K562 (cell line): ENCODE data around the gene METTL6. TPM values are rescaled to one million over a fixed set of nuclear protein-coding genes. Genes with fewer than 3 reads are reported as not detected.

Experiments used
- CBX1 ChIP-seq: sonication (generic); IDR thresholded peaks from 2 replicates; pipeline ENCODE4 v1.6.1; 2016; ENCODE audit warnings: antibody characterized with exemption, low read depth, mild to moderate bottlenecking
- CBX8 ChIP-seq: fragments of 200-600 bp; sonication (generic); IDR thresholded peaks from 2 replicates; pipeline ENCODE4 v1.6.1; 2012; ENCODE audit warnings: borderline replicate concordance, mixed run types, low read depth, mild to moderate bottlenecking, moderate library complexity, mixed read lengths, low read length, control low read depth, inconsistent platforms; ENCODE audit not compliant: poor library complexity, severe bottlenecking; ENCODE audit errors: extremely low read depth
- EHMT2 ChIP-seq: fragments of 450-650 bp; IDR thresholded peaks from 2 replicates; pipeline ENCODE4 v1.6.1; 2018; ENCODE audit warnings: antibody characterized with exemption
- GTF2E2 ChIP-seq: fragments of 200-800 bp; sonication (Bioruptor generic); IDR thresholded peaks from 2 replicates; pipeline ENCODE4 v1.6.1; 2016; ENCODE audit warnings: missing genetic modification characterization, missing compliant biosample characterization
- HMGN3 ChIP-seq: IDR thresholded peaks from 2 replicates; pipeline ENCODE4 v1.6.1; 2011; ENCODE audit warnings: borderline replicate concordance, low read depth, mild to moderate bottlenecking, mixed read lengths, low read length; ENCODE audit not compliant: insufficient read length; ENCODE audit errors: extremely low read depth
- L3MBTL2 ChIP-seq: fragments of 450-650 bp; IDR thresholded peaks from 2 replicates; pipeline ENCODE4 v1.6.1; 2016; ENCODE audit warnings: mild to moderate bottlenecking, moderate library complexity
- MIER1 ChIP-seq: fragments of 450-650 bp; IDR thresholded peaks from 2 replicates; pipeline ENCODE4 v1.6.1; 2016; ENCODE audit warnings: antibody characterized with exemption, mild to moderate bottlenecking, low read depth
- MYC ChIP-seq, 2 experiments: fragments of 250-450 bp in 1 of 2; sonication (Bioruptor Pico) in 1 of 2; IDR thresholded peaks; 2 replicates each; pipeline versions ENCODE4 v1.5.1 to v1.6.1; 2012 to 2021; ENCODE audit warnings: low read depth in 2 of 2, borderline replicate concordance in 1 of 2, improper control_type of control experiment in 1 of 2, low read length in 1 of 2, mild to moderate bottlenecking in 1 of 2, moderate library complexity in 1 of 2
- NCOA6 ChIP-seq: fragments of 450-650 bp; IDR thresholded peaks from 2 replicates; pipeline ENCODE4 v1.6.1; 2017; ENCODE audit warnings: mild to moderate bottlenecking
- POLR2AphosphoS5 ChIP-seq: IDR thresholded peaks from 2 replicates; pipeline ENCODE4 v1.6.1; 2011; ENCODE audit warnings: mild to moderate bottlenecking, low read depth, low read length, moderate library complexity; ENCODE audit not compliant: control insufficient read depth, insufficient read depth
- TAF7 ChIP-seq: fragments of 450-650 bp; IDR thresholded peaks from 2 replicates; pipeline ENCODE4 v1.6.1; 2016; ENCODE audit warnings: missing genetic modification characterization, missing compliant biosample characterization
- ZBTB7A ChIP-seq: IDR thresholded peaks from 2 replicates; pipeline ENCODE4 v1.6.1; 2011; ENCODE audit warnings: low read depth, mild to moderate bottlenecking, low read length, moderate library complexity, borderline replicate concordance; ENCODE audit not compliant: control insufficient read depth
- ZC3H4 ChIP-seq: sonication (generic); formaldehyde crosslinking; IDR thresholded peaks from 2 replicates; pipeline ENCODE4 v1.9.0; 2021; ENCODE audit warnings: missing genetic modification reagents, borderline replicate concordance
- ZNF436 ChIP-seq: fragments of 250-450, 450-650 bp; sonication (Bioruptor Pico); formaldehyde crosslinking; IDR thresholded peaks from 2 replicates; pipeline ENCODE4 v1.7.0; 2020; ENCODE audit warnings: mild to moderate bottlenecking
- ZSCAN29 ChIP-seq: fragments of 450-650 bp; IDR thresholded peaks from 2 replicates; pipeline ENCODE4 v1.6.1; 2017
- polyA plus RNA-seq, 8 experiments: library from polyadenylated mRNA; depleted of rRNA in 4 of 8; stranded (reverse) in 5 of 8; unstranded in 3 of 8; fragments of >200 nt; fragmentation: Nextera tagmentation in 2 of 8; fragmentation: Illumina TruSeq in 1 of 8; extraction: Ambion mirVana in 2 of 8; extraction: Trizol in 1 of 8; gene quantifications; 2 replicates each; pipeline versions ENCODE4 v1.2.1 to v1.2.3, GENCODE V29; 2011 to 2014; ENCODE audit warnings: inconsistent platforms in 1 of 8, missing spikeins in 1 of 8
- total RNA-seq, 7 experiments: library from RNA; depleted of rRNA in 6 of 7; stranded (reverse); fragments of >200 nt in 6 of 7; fragmentation: Illumina TruSeq in 2 of 7; extraction: Trizol in 2 of 7; gene quantifications; 2 replicates each; pipeline versions ENCODE4 v1.2.1 to v1.2.3, GENCODE V29; 2011 to 2021; ENCODE audit warnings: low replicate concordance in 1 of 7
- TF ChIP-seq, protein P1 (sequence below): fragments of 250-450 bp; sonication (Bioruptor Pico); IDR thresholded peaks from 2 replicates; pipeline ENCODE4 v1.8.0; 2021; ENCODE audit warnings: moderate library complexity, mild to moderate bottlenecking, inconsistent platforms
- TF ChIP-seq, protein P2 (sequence below): fragments of 450-650 bp; IDR thresholded peaks from one replicate; pipeline ENCODE4 v1.6.1; 2018; ENCODE audit warnings: mild to moderate bottlenecking, moderate library complexity; ENCODE audit not compliant: partially characterized antibody

METTL6 gene
- total and polyA plus RNA-seq, 9 of the 15 experiments (the other 6 are each of a cell fraction or from before 2014, with no cell fraction given) = 18.8 to 61.5 (median 33.9) TPM

DNA sequence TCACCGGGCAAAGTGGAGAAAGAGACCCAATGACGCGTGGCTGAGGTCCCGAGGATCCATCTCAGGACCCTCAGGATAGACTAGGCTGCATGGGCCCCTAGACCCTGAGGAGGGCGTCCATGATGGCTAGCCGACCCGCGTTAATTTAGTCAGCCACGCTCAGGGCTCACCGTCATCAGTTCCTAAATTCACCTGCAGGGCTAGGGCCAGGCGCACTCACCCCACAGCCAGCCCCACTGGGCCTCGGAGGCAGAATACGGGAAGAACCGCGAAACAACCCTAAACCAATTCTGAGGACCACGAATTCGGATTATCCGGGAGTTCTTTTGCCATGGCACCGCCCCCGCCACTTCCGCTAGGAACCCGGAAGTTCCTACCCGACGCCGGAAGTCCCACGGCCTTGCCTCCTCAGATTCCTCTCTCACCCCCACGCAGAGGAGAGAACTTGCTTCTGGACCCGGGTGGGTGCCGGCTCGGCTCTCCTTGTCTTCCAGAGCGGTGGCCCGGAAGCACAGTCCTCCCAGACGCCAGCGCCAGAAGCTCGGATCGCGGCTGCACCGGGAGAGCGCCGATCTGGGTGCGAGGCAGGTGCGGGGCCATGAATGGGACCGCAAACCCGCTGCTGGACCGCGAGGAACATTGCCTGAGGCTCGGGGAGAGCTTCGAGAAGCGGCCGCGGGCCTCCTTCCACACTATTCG is at the start of gene METTL6, which contains the start of gene EAF1 (continued):
- TF ChIP-seq, protein P1, sequence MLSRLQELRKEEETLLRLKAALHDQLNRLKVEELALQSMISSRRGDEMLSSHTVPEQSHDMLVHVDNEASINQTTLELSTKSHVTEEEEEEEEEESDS = no peak
- TF ChIP-seq MIER1 (peak; percentile 17; the same call in 1 of the 2 replicates), ZC3H4 (CRISPR knock-in tag) (no peak), POLR2AphosphoS5 (peak; percentile 87; the same call in 1 of the 2 replicates), CBX8 (no peak), ZNF436 (CRISPR knock-in tag) (no peak), CBX1 (peak; percentile 92), ZSCAN29 (peak; percentile 99), HMGN3 (peak; percentile 79), EHMT2 (peak; percentile 89), ZBTB7A (peak; percentile 86; the same call in 1 of the 2 replicates), NCOA6 (no peak), MYC (IDR thresholded peaks at IDR 0.05; ENCODE audit: low read depth, low read length) (peak; percentile 76), MYC (CRISPR knock-in tag; IDR thresholded peaks at IDR 0.05; ENCODE audit: borderline replicate concordance, low read depth) (0 out of 2 replicates have a peak, but pooled peaks have one; percentile 12), L3MBTL2 (peak; percentile 52; the same call in 1 of the 2 replicates), TAF7 (tag) (0 out of 2 replicates have a peak, but pooled peaks have one; percentile 29), GTF2E2 (tag) (peak; percentile 87; the same call in 1 of the 2 replicates)
- TF ChIP-seq, protein P2, sequence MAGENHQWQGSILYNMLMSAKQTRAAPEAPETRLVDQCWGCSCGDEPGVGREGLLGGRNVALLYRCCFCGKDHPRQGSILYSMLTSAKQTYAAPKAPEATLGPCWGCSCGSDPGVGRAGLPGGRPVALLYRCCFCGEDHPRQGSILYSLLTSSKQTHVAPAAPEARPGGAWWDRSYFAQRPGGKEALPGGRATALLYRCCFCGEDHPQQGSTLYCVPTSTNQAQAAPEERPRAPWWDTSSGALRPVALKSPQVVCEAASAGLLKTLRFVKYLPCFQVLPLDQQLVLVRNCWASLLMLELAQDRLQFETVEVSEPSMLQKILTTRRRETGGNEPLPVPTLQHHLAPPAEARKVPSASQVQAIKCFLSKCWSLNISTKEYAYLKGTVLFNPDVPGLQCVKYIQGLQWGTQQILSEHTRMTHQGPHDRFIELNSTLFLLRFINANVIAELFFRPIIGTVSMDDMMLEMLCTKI = no peak
